Measurements from ENCODE around the gene ADPGK. TPM values are rescaled to one million over a fixed set of nuclear protein-coding genes. Genes with fewer than 3 reads are reported as not detected.
"Not testable (repeated sequence)": the region's sequence is repeated elsewhere in the genome, so short reads cannot be mapped to it uniquely, and the experiment has no call there.

ADPGK gene
- total RNA-seq, 1 experiment from 2014 or later = 52.9 TPM

DNA sequence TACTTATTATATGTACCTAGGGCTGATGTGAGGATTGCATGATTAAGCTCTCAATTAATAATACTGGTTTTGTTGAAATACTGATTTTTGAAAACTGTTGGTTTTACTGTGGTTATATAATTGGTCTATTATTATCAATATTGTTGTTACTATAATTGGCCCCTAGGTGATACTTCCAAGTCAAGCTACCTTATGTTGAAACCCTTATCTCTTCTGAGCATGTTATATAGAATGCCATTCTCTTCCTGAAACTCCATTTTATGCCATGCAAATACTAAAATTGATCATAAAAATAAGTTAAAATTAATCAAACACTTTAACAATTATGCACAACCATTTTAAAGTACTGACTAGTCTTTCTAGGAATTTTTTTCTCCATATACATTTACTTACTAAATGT, 51.5 kb downstream of the ADPGK start:
- Histone ChIP-seq H3K4me1 (ENCODE audit: insufficient read depth, low read length) (0 out of 2 replicates have a peak, but pooled peaks cover under 1% of the 10 kb centered on the region), H3K9me2 (replicated peaks; ENCODE audit: low read length) (no peaks in the 10 kb centered on the region), H4K20me1 (ENCODE audit: low read length) (no peaks in the 10 kb centered on the region), H3K79me2 (ENCODE audit: low read length) (no peaks in the 10 kb centered on the region), H3K36me3 (ENCODE audit: low read depth, low read length) (peaks cover 11% of the 10 kb centered on the region; the same call in 1 of the 2 replicates), H3K9ac (ENCODE audit: low read length) (no peak overlapping the region), H3K27ac (ENCODE audit: low read length) (no peak overlapping the region), H3K27me3 (ENCODE audit: low read length) (no peaks in the 10 kb centered on the region), H3K4me2 (ENCODE audit: low read length) (no peak overlapping the region), H3K9me3 (ENCODE audit: low read length) (no peaks in the 10 kb centered on the region), H2AFZ (ENCODE audit: low read length) (no peak overlapping the region), H3F3A (ENCODE audit: low read length, unreplicated experiment) (no peaks in the 10 kb centered on the region), H3K4me3 (ENCODE audit: low read length) (no peak overlapping the region)
- no peak for TF ChIP-seq EZH2phosphoT487 (IDR thresholded peaks at IDR 0.05; ENCODE audit: borderline replicate concordance, low read length)
- TF ChIP-seq CTCF (conservative IDR thresholded peaks at IDR 0.05; ENCODE audit: low read depth, low read length) = no peak
- no peak for TF ChIP-seq EZH2 (IDR thresholded peaks at IDR 0.05; ENCODE audit: low read length, unreplicated experiment)
- CTCF ChIA-PET = no interaction called here
- intact Hi-C loops (cut with micrococcal nuclease) = no loop called here
- ATAC-seq (no peak), DNase-seq (no peak)
- no TSS peak for BruUV-seq (replicated peaks)
- POLR2A ChIA-PET (ENCODE audit: unreplicated experiment) = no interaction called here

DNA sequence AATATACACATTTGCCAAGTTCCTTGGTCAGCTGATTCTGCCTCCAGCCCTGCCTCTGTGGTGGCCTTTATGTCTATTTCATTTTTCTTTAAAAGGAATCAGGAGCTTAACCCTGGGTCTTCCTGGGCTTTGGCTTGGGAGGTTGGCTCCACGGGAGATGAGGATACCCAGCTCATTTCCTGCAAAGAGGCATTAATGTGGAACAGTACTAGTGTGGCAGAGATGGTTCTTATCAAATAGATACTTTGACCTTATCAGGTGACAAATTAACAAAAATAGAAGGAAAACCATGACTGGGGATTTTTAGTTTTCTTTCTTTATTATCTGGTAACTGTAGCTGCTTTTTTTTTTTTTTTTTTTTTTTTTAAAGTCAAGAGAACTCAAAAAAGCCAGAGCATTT, 54.7 kb downstream of the ADPGK start:
- Histone ChIP-seq H2AFZ (ENCODE audit: low read length) (no peak overlapping the region), H3K9ac (ENCODE audit: low read length) (no peak overlapping the region), H3K4me3 (ENCODE audit: low read length) (no peak overlapping the region), H3K79me2 (ENCODE audit: low read length) (no peaks in the 10 kb centered on the region), H3K27ac (ENCODE audit: low read length) (no peak overlapping the region), H3K9me3 (ENCODE audit: low read length) (no peaks in the 10 kb centered on the region), H3K4me1 (ENCODE audit: insufficient read depth, low read length) (no peaks in the 10 kb centered on the region), H3K36me3 (ENCODE audit: low read depth, low read length) (peaks cover 3% of the 10 kb centered on the region; the same call in 1 of the 2 replicates), H3K4me2 (ENCODE audit: low read length) (no peak overlapping the region), H4K20me1 (ENCODE audit: low read length) (no peaks in the 10 kb centered on the region), H3K9me2 (replicated peaks; ENCODE audit: low read length) (no peaks in the 10 kb centered on the region), H3F3A (ENCODE audit: low read length, unreplicated experiment) (no peaks in the 10 kb centered on the region), H3K27me3 (ENCODE audit: low read length) (no peaks in the 10 kb centered on the region)
- no peak for TF ChIP-seq CTCF (conservative IDR thresholded peaks at IDR 0.05; ENCODE audit: low read depth, low read length)
- no peak for TF ChIP-seq EZH2phosphoT487 (IDR thresholded peaks at IDR 0.05; ENCODE audit: borderline replicate concordance, low read length)
- TF ChIP-seq EZH2 (IDR thresholded peaks at IDR 0.05; ENCODE audit: low read length, unreplicated experiment) = no peak
- no peak for DNase-seq
- ChIA-PET POLR2A (ENCODE audit: unreplicated experiment) (no interaction called here), CTCF (no interaction called here)
- intact Hi-C loops (cut with micrococcal nuclease) = no loop called here
- no TSS peak for BruUV-seq (replicated peaks)
- ATAC-seq = no peak

DNA sequence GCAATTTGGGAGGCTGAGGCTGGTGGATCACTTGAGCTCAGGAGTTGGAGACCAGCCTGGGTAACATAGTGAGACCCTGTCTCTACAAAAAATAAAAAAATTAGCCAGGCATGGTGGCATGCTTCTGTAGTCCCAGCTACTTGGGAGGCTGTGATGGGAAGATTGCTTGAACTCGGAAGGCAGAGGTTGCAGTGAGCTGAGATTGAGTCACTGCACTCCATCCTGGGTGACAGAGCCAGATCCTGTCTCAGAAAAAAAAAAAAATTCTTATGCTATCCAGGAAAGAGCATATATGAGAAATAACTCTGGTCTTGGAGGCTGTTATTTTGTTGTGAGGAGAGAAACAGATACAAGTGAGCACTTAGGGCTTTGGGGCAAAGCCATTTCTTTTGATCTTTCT, 55.3 kb downstream of the ADPGK start:
- intact Hi-C loops (cut with micrococcal nuclease); H3K4me3 ChIP-seq (ENCODE audit: low read length); ATAC-seq: not testable (repeated sequence)

More for the DNA sequence above, 55.3 kb downstream of the ADPGK start:
- H3K4me1 ChIP-seq (ENCODE audit: insufficient read depth, low read length); H3K9me3 ChIP-seq (ENCODE audit: low read length); H2AFZ ChIP-seq (ENCODE audit: low read length); POLR2A ChIA-PET (ENCODE audit: unreplicated experiment); BruUV-seq (replicated peaks); CTCF ChIA-PET; H3K9me2 ChIP-seq (replicated peaks; ENCODE audit: low read length); H3K9ac ChIP-seq (ENCODE audit: low read length); H4K20me1 ChIP-seq (ENCODE audit: low read length); H3K27me3 ChIP-seq (ENCODE audit: low read length); H3K79me2 ChIP-seq (ENCODE audit: low read length); H3F3A ChIP-seq (ENCODE audit: low read length, unreplicated experiment); H3K4me2 ChIP-seq (ENCODE audit: low read length); H3K36me3 ChIP-seq (ENCODE audit: low read depth, low read length); H3K27ac ChIP-seq (ENCODE audit: low read length): not testable (repeated sequence)
- DNase-seq = peak; percentile 5

Data from PC-3 (cell line).